Measurements from ENCODE around the gene RAB21.
"Not testable (repeated sequence)": the region's sequence is repeated elsewhere in the genome, so short reads cannot be mapped to it uniquely, and the experiment has no call there.

The RAB21 gene

GRCh38 chr12:71795901-71796300 is 41.2 kb downstream of the RAB21 start:
- no peak for DNase-seq (ENCODE audit: low read depth in 2 of 3, low spot score in 1 of 3)

- no peak for DNase-seq (ENCODE audit: low read depth in 2 of 3, low spot score in 1 of 3)
Observed at GRCh38 chr12:71797531-71797930, 42.9 kb downstream of the RAB21 start.

GRCh38 chr12:71799106-71799505 is 44.4 kb downstream of the RAB21 start:
- no peak for DNase-seq (ENCODE audit: low read depth in 2 of 3, low spot score in 1 of 3)

- DNase-seq (ENCODE audit: low read depth in 2 of 3, low spot score in 1 of 3): no peak
Observed at GRCh38 chr12:71800177-71800576, 45.5 kb downstream of the RAB21 start.

- DNase-seq (ENCODE audit: low read depth in 2 of 3, low spot score in 1 of 3): no peak
Observed at GRCh38 chr12:71804505-71804904, 49.8 kb downstream of the RAB21 start.

- no peak for DNase-seq (ENCODE audit: low read depth in 2 of 3, low spot score in 1 of 3)
Observed at GRCh38 chr12:71810921-71811320, 56.3 kb downstream of the RAB21 start.

- not testable (repeated sequence) for DNase-seq (ENCODE audit: low read depth in 2 of 3, low spot score in 1 of 3)
Observed at GRCh38 chr12:71815242-71815641, 60.6 kb downstream of the RAB21 start.

- not testable (repeated sequence) for DNase-seq (ENCODE audit: low read depth in 2 of 3, low spot score in 1 of 3)
Observed at GRCh38 chr12:71822088-71822487, 67.4 kb downstream of the RAB21 start.

GRCh38 chr12:71828813-71829212 is 74.2 kb downstream of the RAB21 start:
- no peak for DNase-seq (ENCODE audit: low read depth in 2 of 3, low spot score in 1 of 3)

GRCh38 chr12:71837356-71837755 is 82.7 kb downstream of the RAB21 start:
- no peak for DNase-seq (ENCODE audit: low read depth in 2 of 3, low spot score in 1 of 3)

GRCh38 chr12:71838231-71838630 is 83.6 kb downstream of the RAB21 start:
- DNase-seq (ENCODE audit: low read depth in 2 of 3, low spot score in 1 of 3): no peak

GRCh38 chr12:71838676-71839075 is 84.0 kb downstream of the RAB21 start:
- no peak for DNase-seq (ENCODE audit: low read depth in 2 of 3, low spot score in 1 of 3)

- peak in 1 of 3 donors; percentile 14 for DNase-seq (ENCODE audit: low read depth in 2 of 3, low spot score in 1 of 3)
Observed at GRCh38 chr12:71840231-71840847, 85.7 kb downstream of the RAB21 start.

GRCh38 chr12:71846322-71846940 is 91.8 kb downstream of the RAB21 start:
- no peak for DNase-seq (ENCODE audit: low read depth in 2 of 3, low spot score in 1 of 3)

GRCh38 chr12:71848212-71848611 is 93.5 kb downstream of the RAB21 start:
- DNase-seq (ENCODE audit: low read depth in 2 of 3, low spot score in 1 of 3): no peak

- DNase-seq (ENCODE audit: low read depth in 2 of 3, low spot score in 1 of 3): no peak
Observed at GRCh38 chr12:71849109-71849851, 94.6 kb downstream of the RAB21 start.

All from stimulated activated CD4-positive, alpha-beta T cell treated with anti-CD3 and anti-CD28 coated beads, Interleukin-12 subunit alpha, Interleukin-12 subunit beta, amount 100 ng/mL, for 48 hours (primary cell).